ENCODE data around the gene TMEM238L.

TMEM238L gene

DNA sequence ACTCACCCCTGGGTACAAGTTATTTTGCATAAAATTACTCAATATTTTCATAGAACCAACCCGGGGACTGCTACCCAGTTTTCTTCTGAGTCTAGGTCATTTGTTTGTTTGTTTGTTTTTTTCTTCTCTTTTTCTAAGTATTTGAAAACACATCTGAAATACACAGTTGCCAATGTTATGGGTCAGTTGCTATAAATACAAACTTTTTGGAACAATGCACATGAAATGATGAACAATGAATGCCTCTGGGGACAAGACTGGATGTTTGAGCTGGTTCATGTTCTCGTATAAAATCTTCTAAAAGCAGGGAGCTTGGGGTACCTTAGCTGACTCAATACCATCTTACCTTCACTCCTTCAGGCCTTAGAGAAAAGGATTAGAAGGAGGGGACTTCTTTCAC is 30.5 kb downstream of the TMEM238L start:
- H2AFZ ChIP-seq (ENCODE audit: low read length) = no peak overlapping the region
- H4K20me1 ChIP-seq (ENCODE audit: insufficient read depth, low read length) = no peaks in the 10 kb centered on the region
- TF ChIP-seq EZH2 (IDR thresholded peaks at IDR 0.05; ENCODE audit: borderline replicate concordance, low read length) = no peak
- TF ChIP-seq, protein P1, sequence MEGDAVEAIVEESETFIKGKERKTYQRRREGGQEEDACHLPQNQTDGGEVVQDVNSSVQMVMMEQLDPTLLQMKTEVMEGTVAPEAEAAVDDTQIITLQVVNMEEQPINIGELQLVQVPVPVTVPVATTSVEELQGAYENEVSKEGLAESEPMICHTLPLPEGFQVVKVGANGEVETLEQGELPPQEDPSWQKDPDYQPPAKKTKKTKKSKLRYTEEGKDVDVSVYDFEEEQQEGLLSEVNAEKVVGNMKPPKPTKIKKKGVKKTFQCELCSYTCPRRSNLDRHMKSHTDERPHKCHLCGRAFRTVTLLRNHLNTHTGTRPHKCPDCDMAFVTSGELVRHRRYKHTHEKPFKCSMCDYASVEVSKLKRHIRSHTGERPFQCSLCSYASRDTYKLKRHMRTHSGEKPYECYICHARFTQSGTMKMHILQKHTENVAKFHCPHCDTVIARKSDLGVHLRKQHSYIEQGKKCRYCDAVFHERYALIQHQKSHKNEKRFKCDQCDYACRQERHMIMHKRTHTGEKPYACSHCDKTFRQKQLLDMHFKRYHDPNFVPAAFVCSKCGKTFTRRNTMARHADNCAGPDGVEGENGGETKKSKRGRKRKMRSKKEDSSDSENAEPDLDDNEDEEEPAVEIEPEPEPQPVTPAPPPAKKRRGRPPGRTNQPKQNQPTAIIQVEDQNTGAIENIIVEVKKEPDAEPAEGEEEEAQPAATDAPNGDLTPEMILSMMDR (IDR thresholded peaks at IDR 0.05; ENCODE audit: low read length) = no peak
- H3K27ac ChIP-seq (ENCODE audit: low read depth, low read length, poor library complexity, severe bottlenecking) = no peak overlapping the region
- H3K4me3 ChIP-seq (ENCODE audit: low read depth, low read length, poor library complexity, severe bottlenecking) = no peak overlapping the region
- no peak overlapping the region for H3K9ac ChIP-seq (ENCODE audit: low read length)
- no peaks in the 10 kb centered on the region for H3K79me2 ChIP-seq (ENCODE audit: insufficient read depth, low read length)
- peaks cover 3% of the 10 kb centered on the region; the same call in 1 of the 2 replicates for H3K27me3 ChIP-seq (ENCODE audit: insufficient read depth, low read length)
- no peaks in the 10 kb centered on the region for H3K9me3 ChIP-seq (ENCODE audit: low read length)
- no peaks in the 10 kb centered on the region for H3K9me2 ChIP-seq (ENCODE audit: low read depth, low read length)
- H3F3A ChIP-seq (ENCODE audit: insufficient read depth, low read length) = no peaks in the 10 kb centered on the region
- H3K4me1 ChIP-seq (ENCODE audit: insufficient read depth, low read length, severe bottlenecking) = no peaks in the 10 kb centered on the region
- no peak overlapping the region for H3K4me2 ChIP-seq (ENCODE audit: low read length)
- no peaks in the 10 kb centered on the region for H3K36me3 ChIP-seq (ENCODE audit: insufficient read depth, low read length)

DNA sequence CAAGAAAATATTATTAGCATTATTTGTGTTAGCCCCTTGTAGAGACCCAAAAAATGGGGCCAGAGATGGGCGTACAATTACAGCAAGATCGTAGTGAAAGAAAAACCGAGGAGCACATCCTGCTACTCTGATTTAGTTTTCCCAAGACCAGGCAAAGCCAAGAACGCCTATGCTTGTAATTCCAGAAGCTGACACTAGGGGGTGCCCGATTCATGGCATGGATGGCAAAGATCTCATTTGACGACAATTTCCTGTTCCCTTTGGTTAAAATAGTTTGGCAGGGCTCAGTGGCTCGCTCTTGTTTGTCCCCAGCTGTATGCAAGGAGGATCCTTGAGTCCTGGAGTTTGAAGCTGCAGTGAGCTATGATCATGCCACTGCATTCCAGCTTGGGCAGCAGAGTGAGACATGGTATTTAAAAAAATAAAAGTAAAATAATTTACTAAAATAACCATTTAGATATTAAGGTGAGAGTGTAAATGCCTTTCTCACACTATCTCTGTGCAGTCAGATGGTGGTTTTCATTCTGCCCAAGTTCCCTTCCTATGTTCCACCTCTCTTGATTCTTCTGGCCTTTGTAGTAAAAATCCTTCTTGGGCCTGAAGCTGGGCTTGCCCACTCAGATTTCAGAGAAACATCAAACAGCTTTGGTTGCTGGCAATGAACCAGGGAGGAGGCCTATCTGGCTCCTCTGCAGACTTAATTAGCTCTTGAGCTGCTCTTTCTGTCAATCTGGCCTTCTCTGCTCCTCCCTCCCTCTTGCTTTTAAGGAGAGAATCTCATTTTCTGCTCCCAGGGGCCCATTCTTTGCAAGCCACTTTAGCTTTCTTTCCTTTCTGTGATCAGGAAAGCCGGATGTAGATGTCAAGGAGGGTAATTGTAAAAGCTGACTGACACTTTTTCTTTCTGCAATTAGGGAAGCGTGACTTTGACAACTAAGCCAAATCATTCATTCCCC is 31.2 kb downstream of the TMEM238L start:
- Histone ChIP-seq H3F3A (ENCODE audit: insufficient read depth, low read length) (no peaks in the 10 kb centered on the region), H3K79me2 (ENCODE audit: insufficient read depth, low read length) (no peaks in the 10 kb centered on the region), H3K4me3 (ENCODE audit: low read depth, low read length, poor library complexity, severe bottlenecking) (no peak overlapping the region), H3K27ac (ENCODE audit: low read depth, low read length, poor library complexity, severe bottlenecking) (no peak overlapping the region), H3K4me1 (ENCODE audit: insufficient read depth, low read length, severe bottlenecking) (no peaks in the 10 kb centered on the region), H3K9me3 (ENCODE audit: low read length) (no peaks in the 10 kb centered on the region), H3K9me2 (ENCODE audit: low read depth, low read length) (no peaks in the 10 kb centered on the region), H3K36me3 (ENCODE audit: insufficient read depth, low read length) (no peaks in the 10 kb centered on the region), H3K4me2 (ENCODE audit: low read length) (no peak overlapping the region), H3K9ac (ENCODE audit: low read length) (no peak overlapping the region), H4K20me1 (ENCODE audit: insufficient read depth, low read length) (no peaks in the 10 kb centered on the region), H3K27me3 (ENCODE audit: insufficient read depth, low read length) (peaks cover 3% of the 10 kb centered on the region; the same call in 1 of the 2 replicates), H2AFZ (ENCODE audit: low read length) (no peak overlapping the region)
- TF ChIP-seq, protein P1 (IDR thresholded peaks at IDR 0.05; ENCODE audit: low read length) = peak; percentile 84
- no peak for TF ChIP-seq EZH2 (IDR thresholded peaks at IDR 0.05; ENCODE audit: borderline replicate concordance, low read length)

DNA sequence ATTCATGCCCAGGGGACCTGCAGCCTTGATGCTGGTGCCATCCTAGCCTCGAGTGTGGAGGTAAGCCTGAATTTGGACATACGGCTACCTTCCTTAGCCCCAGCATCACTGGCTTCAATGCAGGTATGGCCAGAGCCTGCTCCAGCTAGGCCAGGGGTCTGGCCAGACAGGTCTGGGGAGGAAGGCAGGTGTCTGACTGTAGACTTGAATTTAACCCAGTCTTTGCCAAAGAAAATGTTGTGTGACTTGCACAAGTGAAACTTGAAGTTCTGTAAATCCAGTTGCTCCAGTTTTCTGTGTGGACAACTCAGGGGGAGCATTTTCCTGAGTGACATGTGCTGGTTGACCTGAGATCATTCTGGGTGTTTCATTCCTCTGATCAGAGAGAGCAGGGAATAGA is 32.8 kb downstream of the TMEM238L start:
- Histone ChIP-seq H2AFZ (ENCODE audit: low read length) (no peak overlapping the region), H3K27me3 (ENCODE audit: insufficient read depth, low read length) (peaks cover 3% of the 10 kb centered on the region; the same call in 1 of the 2 replicates), H3K27ac (ENCODE audit: low read depth, low read length, poor library complexity, severe bottlenecking) (no peak overlapping the region), H3K9me3 (ENCODE audit: low read length) (no peaks in the 10 kb centered on the region), H3K9ac (ENCODE audit: low read length) (no peak overlapping the region), H4K20me1 (ENCODE audit: insufficient read depth, low read length) (no peaks in the 10 kb centered on the region), H3K4me3 (ENCODE audit: low read depth, low read length, poor library complexity, severe bottlenecking) (no peak overlapping the region), H3K4me1 (ENCODE audit: insufficient read depth, low read length, severe bottlenecking) (no peaks in the 10 kb centered on the region), H3K9me2 (ENCODE audit: low read depth, low read length) (no peaks in the 10 kb centered on the region), H3K4me2 (ENCODE audit: low read length) (no peak overlapping the region), H3K36me3 (ENCODE audit: insufficient read depth, low read length) (no peaks in the 10 kb centered on the region), H3F3A (ENCODE audit: insufficient read depth, low read length) (no peaks in the 10 kb centered on the region), H3K79me2 (ENCODE audit: insufficient read depth, low read length) (no peaks in the 10 kb centered on the region)
- TF ChIP-seq, protein P1 (IDR thresholded peaks at IDR 0.05; ENCODE audit: low read length) = no peak
- TF ChIP-seq EZH2 (IDR thresholded peaks at IDR 0.05; ENCODE audit: borderline replicate concordance, low read length) = no peak
